GM10266 (cell line): ENCODE data around the gene SOBP.

Experiments
- DNase-seq: peaks from one replicate; pipeline ENCODE4 v3.0.0; 2012; ENCODE audit errors: extremely low spot score
- CTCF ChIP-seq: IDR thresholded peaks from 2 replicates; pipeline ENCODE4 v1.5.1; 2012; ENCODE audit warnings: mild to moderate bottlenecking, low read depth; ENCODE audit not compliant: control insufficient read depth, insufficient read depth; ENCODE audit errors: missing control alignments

The SOBP gene

GRCh38 chr6:107682721-107683120, 192.8 kb downstream of the SOBP start:
- DNase-seq, result no peak
- no peak for TF ChIP-seq CTCF

GRCh38 chr6:107683183-107683582, 193.3 kb downstream of the SOBP start:
- no peak for TF ChIP-seq CTCF
- DNase-seq, result no peak

GRCh38 chr6:107684996-107685395, 195.1 kb downstream of the SOBP start:
- no peak for DNase-seq
- no peak for TF ChIP-seq CTCF

GRCh38 chr6:107689190-107689589, 199.3 kb downstream of the SOBP start:
- TF ChIP-seq CTCF, result no peak
- no peak for DNase-seq

- DNase-seq, result no peak
- TF ChIP-seq CTCF, result no peak
These were observed 200.2 kb downstream of the SOBP start for GRCh38 chr6:107689951-107690642.

- no peak for DNase-seq
- TF ChIP-seq CTCF, result no peak
These were observed 200.7 kb downstream of the SOBP start for GRCh38 chr6:107690643-107691061.

- no peak for TF ChIP-seq CTCF
- DNase-seq, result no peak
These were observed 201.3 kb downstream of the SOBP start for GRCh38 chr6:107691062-107691751.
